GM18508 (cell line): ENCODE measurements around the gene ZSWIM3.
"Not testable (repeated sequence)": the region's sequence is repeated elsewhere in the genome, so short reads cannot be mapped to it uniquely, and the experiment has no call there.

Experiments used
- ATAC-seq: cut with Tn5 transposase; IDR thresholded peaks from one replicate; pipeline ENCODE4 v1.9.1; 2021; ENCODE audit warnings: moderate number of reproducible peaks; ENCODE audit not compliant: insufficient read depth, unreplicated experiment

ZSWIM3 gene

GRCh38 chr20:45888681-45889080 lies 31.3 kb downstream of the ZSWIM3 start:
- ATAC-seq, result no peak

DNA sequence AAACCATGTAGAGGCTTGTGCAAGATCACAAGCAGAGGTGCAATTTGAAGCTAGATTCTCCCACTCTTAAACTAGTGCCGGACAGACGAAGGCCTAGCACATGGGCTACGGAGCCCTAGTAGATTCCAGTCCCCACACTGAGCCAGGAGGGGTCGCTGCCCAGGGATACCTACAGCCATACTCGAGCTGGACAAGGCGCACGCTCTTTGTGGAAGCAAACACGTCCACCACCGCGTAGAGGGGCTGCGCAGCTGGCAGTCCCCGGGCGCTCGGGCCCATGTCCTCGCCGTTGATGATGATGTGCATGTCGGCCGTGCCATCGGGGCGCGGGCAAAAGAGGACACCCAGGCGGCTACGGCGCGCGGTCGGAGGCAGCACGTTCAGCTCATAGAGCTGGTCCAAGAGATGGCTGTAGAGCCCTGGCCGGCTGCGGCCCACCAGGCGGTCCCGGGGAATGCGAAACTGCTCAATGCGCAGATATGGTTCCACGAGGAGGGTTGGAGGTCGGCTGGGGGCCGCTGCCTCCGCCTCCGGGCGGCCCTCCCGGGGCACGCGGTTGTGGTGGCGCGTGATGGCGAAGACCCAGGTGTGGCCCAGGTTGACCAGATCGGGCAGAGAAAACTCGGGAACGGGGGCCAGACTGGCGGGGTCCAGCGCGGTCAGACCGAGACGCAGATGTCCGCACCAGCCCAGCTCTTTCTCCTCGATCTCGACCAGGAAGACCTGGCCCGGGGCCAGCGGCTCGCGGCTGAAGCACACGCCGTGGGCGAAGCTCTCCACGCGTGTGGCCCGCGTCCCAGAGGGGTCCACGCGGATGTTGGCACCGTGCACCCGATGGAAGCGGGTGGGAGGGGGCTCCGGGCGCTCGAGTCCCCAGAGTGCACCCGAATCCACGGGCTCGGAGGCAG lies 32.9 kb downstream of the ZSWIM3 start:
- no peak for ATAC-seq

DNA sequence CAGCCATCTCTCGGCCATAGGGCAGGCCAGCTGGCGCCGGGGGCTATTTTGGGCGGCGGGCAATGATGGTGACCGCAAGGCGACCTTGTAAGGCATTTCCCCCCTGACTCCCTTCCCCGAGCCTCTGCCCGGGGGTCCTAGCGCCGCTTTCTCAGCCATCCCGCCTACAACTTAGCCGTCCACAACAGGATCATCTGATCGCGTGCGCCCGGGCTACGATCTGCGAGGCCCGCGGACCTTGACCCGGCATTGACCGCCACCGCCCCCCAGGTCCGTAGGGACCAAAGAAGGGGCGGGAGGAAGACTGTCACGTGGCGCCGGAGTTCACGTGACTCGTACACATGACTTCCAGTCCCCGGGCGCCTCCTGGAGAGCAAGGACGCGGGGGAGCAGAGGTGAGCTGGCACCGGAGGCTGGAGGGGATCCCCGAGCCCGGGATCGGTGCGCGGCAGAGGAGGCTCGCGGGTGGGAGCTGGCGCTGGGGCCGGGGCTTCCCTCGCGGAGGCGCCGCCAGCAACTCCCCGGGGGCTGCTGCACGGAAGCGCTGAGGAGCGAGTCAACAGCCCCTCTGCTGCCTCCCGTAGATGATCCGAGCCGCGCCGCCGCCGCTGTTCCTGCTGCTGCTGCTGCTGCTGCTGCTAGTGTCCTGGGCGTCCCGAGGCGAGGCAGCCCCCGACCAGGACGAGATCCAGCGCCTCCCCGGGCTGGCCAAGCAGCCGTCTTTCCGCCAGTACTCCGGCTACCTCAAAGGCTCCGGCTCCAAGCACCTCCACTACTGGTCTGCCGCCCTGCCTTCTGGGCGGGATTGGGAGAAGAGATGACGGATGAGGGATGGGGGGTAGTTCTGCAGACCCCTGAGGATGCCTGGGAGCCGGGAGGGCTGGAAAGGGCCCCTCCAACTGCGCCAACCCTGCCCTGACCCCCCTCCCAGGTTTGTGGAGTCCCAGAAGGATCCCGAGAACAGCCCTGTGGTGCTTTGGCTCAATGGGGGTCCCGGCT lies 33.9 kb downstream of the ZSWIM3 start, which contains the start of the genes CTSA and NEURL2:
Gene CTSA (plus strand): TSS at position 351 of the 999 bp plus-strand sequence. CDS start 234 bp downstream, at position 585.
Gene NEURL2 (minus strand): TSS at position 224 of the 999 bp plus-strand sequence. CDS start 217 bp downstream, at position 7.
- ATAC-seq, result peak; percentile 38

- ATAC-seq, result no peak
These were observed 34.8 kb downstream of the ZSWIM3 start for GRCh38 chr20:45892049-45892825.

DNA sequence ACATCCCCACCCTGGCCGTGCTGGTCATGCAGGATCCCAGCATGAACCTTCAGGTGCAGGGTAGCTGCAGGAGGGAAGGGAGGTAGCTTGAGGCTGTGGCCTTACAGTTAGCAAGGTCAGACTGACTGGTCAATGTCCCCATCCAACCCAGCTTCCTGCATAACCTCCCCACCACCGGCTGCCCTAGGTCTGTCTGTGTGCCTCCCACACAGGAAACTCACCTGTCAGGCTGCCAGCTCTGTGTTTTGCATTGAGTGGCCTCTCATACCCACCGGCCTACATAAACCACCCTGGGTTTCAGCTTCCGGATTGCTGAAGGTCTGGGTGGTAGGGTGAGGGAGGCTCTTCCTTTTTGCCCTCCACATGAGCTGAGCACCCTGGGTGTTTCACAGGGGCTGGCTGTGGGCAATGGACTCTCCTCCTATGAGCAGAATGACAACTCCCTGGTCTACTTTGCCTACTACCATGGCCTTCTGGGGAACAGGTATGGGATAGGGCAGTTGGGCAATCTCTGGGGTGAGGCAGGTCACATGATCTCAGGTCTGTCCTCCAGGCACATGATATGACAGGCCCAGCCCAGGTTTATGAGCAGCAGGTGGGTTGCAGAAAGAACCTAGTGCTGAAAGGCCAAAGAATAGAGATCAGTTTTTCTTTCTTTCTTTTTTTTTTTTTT lies 35.5 kb downstream of the ZSWIM3 start:
- no peak for ATAC-seq

GRCh38 chr20:45893831-45894230 lies 36.4 kb downstream of the ZSWIM3 start:
- ATAC-seq, result no peak

- no peak for ATAC-seq
These were observed 37.4 kb downstream of the ZSWIM3 start for GRCh38 chr20:45894797-45895196.

DNA sequence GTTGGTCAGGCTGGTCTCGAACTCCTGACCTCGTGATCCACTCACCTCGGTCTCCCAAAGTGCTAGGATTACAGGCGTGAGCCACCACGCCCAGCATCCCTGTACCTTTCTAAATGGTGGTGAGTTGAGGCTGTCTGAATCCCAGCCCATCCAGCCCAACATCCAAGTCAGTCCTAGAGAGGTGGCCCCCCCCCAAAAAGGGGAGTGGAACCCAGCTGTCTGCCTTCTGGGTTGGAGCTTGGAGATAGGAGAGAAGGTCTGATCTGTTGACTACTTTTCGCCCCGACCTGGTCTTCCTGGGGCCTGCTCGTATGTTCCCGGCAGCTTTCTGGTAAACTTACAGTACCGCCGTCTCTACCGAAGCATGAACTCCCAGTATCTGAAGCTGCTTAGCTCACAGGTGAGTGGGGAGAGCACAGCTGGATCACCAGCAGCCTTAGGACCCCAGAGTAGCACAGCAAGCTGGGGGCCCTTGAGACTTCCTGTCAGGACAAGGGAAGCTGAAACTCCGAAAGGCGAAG lies 39.3 kb downstream of the ZSWIM3 start:
- no peak for ATAC-seq

DNA sequence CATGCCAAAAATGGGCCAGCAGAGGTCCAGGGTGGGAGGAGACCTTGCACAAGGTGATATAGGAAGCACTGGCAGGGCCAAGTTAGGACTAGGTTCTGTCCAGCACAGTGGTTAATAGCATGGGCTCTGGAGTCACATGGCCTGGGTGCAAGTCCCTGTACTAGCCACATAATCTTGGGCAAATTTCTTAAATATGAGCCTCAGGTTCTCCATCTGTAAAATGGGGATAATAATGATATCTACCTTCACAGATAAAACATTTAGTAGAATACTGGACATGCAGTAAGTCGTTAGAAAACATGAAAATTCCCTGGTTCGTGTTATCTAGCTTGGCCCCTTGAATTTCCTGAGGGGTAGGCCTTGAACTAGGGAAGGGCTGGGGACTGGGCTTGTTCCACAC lies 39.9 kb downstream of the ZSWIM3 start:
- no peak for ATAC-seq

DNA sequence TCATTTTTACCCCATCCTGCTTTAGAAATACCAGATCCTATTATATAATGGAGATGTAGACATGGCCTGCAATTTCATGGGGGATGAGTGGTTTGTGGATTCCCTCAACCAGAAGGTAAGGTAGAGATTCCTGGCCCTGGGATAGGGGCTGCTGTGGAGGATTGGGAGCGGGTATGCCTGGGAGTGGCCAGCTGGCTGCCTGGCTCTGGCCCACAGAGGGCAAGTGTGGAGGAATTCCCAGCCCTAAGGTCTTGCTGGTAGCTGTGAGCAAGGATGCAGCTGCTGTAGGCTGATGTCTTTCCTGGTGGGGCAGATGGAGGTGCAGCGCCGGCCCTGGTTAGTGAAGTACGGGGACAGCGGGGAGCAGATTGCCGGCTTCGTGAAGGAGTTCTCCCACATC lies 40.3 kb downstream of the ZSWIM3 start:
- ATAC-seq, result no peak

DNA sequence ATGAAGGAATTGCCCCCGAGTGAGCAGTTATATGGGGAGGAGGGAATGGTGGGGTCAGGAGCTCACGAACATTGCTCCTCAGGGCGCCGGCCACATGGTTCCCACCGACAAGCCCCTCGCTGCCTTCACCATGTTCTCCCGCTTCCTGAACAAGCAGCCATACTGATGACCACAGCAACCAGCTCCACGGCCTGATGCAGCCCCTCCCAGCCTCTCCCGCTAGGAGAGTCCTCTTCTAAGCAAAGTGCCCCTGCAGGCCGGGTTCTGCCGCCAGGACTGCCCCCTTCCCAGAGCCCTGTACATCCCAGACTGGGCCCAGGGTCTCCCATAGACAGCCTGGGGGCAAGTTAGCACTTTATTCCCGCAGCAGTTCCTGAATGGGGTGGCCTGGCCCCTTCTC lies 40.9 kb downstream of the ZSWIM3 start:
- no peak for ATAC-seq

- ATAC-seq, result no peak
These were observed 41.8 kb downstream of the ZSWIM3 start for GRCh38 chr20:45899046-45899835.

DNA sequence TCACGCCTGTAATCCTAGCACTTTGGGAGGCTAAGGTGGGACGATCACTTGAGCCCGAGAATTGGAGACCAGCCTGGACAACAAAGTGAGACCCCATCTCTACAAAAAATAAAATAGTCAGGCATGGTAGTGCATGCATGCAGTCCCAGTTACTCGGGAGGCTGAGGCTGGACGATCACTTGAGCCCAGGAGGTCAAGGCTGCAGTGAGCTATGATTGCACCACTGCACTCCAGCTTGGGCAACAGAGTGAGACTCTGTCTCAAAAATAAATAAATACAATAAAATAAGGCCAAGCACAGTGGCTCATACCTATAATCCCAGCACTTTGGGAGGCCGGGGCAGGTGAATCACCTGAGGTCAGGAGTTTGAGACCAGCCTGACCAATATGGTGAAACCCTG lies 43.9 kb downstream of the ZSWIM3 start:
- not testable (repeated sequence) for ATAC-seq

DNA sequence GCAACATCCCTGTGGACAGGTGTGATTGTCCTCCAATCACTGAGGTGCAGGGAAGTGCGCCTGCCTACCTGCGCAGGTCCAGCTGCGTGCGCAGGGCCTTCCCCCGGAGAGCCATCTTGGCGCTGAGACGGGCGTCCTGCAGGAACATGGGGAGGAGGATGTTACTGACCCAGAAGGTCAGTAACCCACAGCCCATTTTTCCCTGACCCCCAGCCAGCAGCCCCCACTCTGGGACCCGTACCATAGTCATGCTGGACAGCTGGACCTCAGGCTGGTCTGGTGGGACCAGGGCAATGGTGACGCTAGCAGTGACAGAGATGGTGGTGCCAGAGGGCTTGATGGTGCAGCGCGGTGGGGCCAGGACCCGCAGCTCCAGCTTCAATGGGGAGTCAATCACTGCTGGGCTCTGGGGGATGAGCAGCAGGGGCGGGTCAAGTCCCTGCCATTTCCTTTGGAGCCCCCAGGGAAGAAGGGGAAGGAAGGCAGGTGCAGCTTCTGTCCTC lies 44.8 kb downstream of the ZSWIM3 start:
- ATAC-seq, result no peak

DNA sequence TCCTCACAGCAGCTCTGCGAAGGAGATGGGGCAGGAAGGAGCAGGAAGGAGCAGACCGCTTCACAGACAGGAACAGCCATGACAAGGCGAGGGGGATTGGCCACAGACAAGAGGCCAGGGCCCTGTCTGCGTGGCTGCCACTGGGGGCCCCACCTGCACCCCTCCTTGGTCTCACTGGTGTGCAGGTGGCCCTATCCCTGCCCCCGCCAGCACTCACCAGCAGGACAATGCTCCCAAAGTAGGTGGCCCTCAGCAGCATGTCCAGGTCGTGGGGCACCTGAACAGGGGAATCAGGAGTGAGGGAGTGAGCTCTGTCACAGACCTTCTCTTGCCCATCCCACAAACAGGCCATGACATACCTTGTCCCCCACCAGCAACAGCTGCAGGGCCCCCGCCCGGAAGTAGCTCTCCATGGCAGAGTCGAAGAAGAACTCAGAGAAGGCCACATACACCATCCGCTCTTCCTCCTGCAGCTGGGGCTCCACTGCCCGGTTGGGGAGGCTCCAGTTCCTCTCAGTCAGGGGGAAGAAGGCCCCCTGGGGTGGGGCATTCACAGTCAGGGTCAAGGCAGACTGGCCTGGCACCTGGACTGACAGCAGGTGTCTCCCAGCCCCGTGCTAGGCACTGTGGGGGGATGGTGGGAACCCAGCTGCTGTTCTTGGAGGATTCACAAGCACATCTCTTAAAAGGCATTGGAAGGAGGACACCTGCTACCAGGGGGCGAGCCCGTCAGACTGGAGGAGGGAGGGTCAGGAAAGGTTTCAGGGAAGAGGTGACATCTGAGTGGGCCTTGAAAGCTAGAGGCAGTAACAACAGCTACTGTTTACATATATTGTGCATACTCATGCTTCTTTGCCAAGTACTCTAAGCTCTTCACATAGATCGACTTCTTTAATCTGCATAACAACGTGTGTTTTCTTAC lies 47.4 kb downstream of the ZSWIM3 start:
- ATAC-seq, result no peak

DNA sequence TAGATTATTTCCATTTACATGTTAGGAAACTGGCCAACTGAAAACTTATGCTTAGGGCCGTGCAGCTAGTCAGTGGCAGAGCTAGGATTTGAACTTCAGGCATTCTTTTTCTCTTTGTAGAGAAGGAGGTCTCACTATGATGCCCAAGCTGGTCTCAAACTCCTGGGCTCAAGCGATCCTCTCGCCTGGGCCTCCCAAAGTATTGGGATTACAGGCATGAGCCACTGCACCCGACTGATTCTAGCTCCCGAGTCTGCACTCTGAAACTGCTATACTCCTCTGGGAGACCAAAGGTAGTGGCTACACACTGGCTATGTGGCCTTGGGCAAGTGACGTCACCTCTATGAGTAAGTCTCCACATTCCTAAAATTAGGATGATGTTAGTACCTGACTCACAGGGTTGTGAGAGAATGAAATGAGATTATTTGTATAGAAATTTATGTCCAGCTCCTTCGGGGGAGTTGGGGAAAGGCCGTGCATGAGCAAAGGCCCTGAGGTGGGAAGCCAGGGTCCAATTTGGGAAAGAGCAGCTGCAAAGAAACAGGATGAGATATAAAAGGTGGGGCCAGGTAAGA lies 48.2 kb downstream of the ZSWIM3 start:
- ATAC-seq, result no peak
